HG03175 (cell line): Measurements from ENCODE around the gene ETV5.
A peak's percentile ranks its signal among the peaks of the same experiment; 100 is the strongest.

ENCODE experiments used
- ATAC-seq: cut with Tn5 transposase; IDR thresholded peaks from one replicate; pipeline ENCODE4 v1.9.1; 2021; ENCODE audit warnings: mild to moderate bottlenecking, moderate library complexity; ENCODE audit not compliant: unreplicated experiment

The ETV5 gene

GRCh38 chr3:186108941-186109865 is at the start of gene ETV5:
Gene ETV5 (minus strand): TSS chr3:186109089. CDS start chr3:186105868, 3,221 bp downstream.
- ATAC-seq, result peak; percentile 95

- ATAC-seq, result no peak
Measured at GRCh38 chr3:186154641-186155040, 45.8 kb upstream of the ETV5 start.

GRCh38 chr3:186152889-186153292 is 44.0 kb upstream of the ETV5 start:
- ATAC-seq, result peak; percentile 96

- peak; percentile 26 for ATAC-seq
Measured at GRCh38 chr3:186152361-186152798, 43.5 kb upstream of the ETV5 start.

- ATAC-seq, result no peak
Measured at GRCh38 chr3:186151077-186151971, 42.4 kb upstream of the ETV5 start.

- no peak for ATAC-seq
Measured at GRCh38 chr3:186150041-186150830, 41.3 kb upstream of the ETV5 start.

GRCh38 chr3:186149319-186149960 is 40.6 kb upstream of the ETV5 start:
- no peak for ATAC-seq

GRCh38 chr3:186144257-186144656 is 35.4 kb upstream of the ETV5 start:
- ATAC-seq, result no peak

- ATAC-seq, result no peak
Measured at GRCh38 chr3:186143250-186143649, 34.4 kb upstream of the ETV5 start.

- no peak for ATAC-seq
Measured at GRCh38 chr3:186142393-186142932, 33.6 kb upstream of the ETV5 start.

- no peak for ATAC-seq
Measured at GRCh38 chr3:186141790-186142189, 32.9 kb upstream of the ETV5 start.

- ATAC-seq, result no peak
Measured at GRCh38 chr3:186138272-186138981, 29.5 kb upstream of the ETV5 start.

GRCh38 chr3:186137051-186137685 is 28.3 kb upstream of the ETV5 start:
- no peak for ATAC-seq

GRCh38 chr3:186133980-186134379 is 25.1 kb upstream of the ETV5 start:
- no peak for ATAC-seq

GRCh38 chr3:186132487-186132886 is 23.6 kb upstream of the ETV5 start:
- no peak for ATAC-seq

GRCh38 chr3:186129206-186129605 is 20.3 kb upstream of the ETV5 start:
- ATAC-seq, result no peak

GRCh38 chr3:186128158-186128557 is 19.3 kb upstream of the ETV5 start:
- no peak for ATAC-seq

GRCh38 chr3:186127463-186127862 is 18.6 kb upstream of the ETV5 start:
- ATAC-seq, result no peak

GRCh38 chr3:186125118-186125517 is 16.2 kb upstream of the ETV5 start:
- ATAC-seq, result no peak
